ENCODE results near the gene NFIA.

GRCh38 chr1:61504852-61505390, 422.6 kb downstream of the NFIA start:
- TF ChIP-seq EZH2 (IDR thresholded peaks at IDR 0.05; ENCODE audit: low read length, missing control alignments), result no peak
- no peak for TF ChIP-seq CTCF (conservative IDR thresholded peaks at IDR 0.05 in 1 of 2, IDR thresholded peaks at IDR 0.05 in 1 of 2; ENCODE audit: low read depth in 1 of 2, low read length in 2 of 2)

Measured in fibroblast of lung (primary cell).